ENCODE data around the gene SPANXN3.
"Not testable (repeated sequence)": the region's sequence is repeated elsewhere in the genome, so short reads cannot be mapped to it uniquely, and the experiment has no call there.

SPANXN3 gene

GRCh38 chrX:143517375-143517774, at the start of gene SPANXN3:
TSS of gene SPANXN3 (minus strand) at chrX:143517475. CDS start at chrX:143517391, 84 bp downstream.
- DNase-seq: not testable (repeated sequence)

GRCh38 chrX:143536176-143536575, 18.9 kb upstream of the SPANXN3 start:
- DNase-seq: no peak

GRCh38 chrX:143502196-143502595, 15.1 kb downstream of the SPANXN3 start:
- DNase-seq: not testable (repeated sequence)

GRCh38 chrX:143500751-143501150, 16.5 kb downstream of the SPANXN3 start:
- no peak for DNase-seq

GRCh38 chrX:143486105-143486504, 31.2 kb downstream of the SPANXN3 start:
- DNase-seq: no peak

- DNase-seq: no peak
Measured at GRCh38 chrX:143476751-143477150, 40.5 kb downstream of the SPANXN3 start.

GRCh38 chrX:143472347-143472938, 44.8 kb downstream of the SPANXN3 start:
- DNase-seq: no peak

- no peak for DNase-seq
Measured at GRCh38 chrX:143466130-143466529, 51.1 kb downstream of the SPANXN3 start.

- DNase-seq: no peak
Measured at GRCh38 chrX:143462696-143463095, 54.6 kb downstream of the SPANXN3 start.

GRCh38 chrX:143461606-143462005, 55.7 kb downstream of the SPANXN3 start:
- DNase-seq: no peak
